Transverse colon (tissue), 4 donors: Measurements from ENCODE around the gene PLEKHJ1. TPM values are rescaled to one million over a fixed set of nuclear protein-coding genes. Genes with fewer than 3 reads are reported as not detected.

Experiments used
- DNase-seq: peaks from one replicate; pipeline ENCODE4 v3.0.0-alpha.2; 2019
- H3K27ac ChIP-seq, 4 donors: fragments of 200-600 bp; sonication (generic); 2 replicates each; pipeline ENCODE4 v1.5.1; 2016 to 2018; ENCODE audit warnings: inconsistent platforms in 4 of 4
- H3K27me3 ChIP-seq: fragments of 200-600 bp; sonication (generic); 2 replicates; pipeline ENCODE4 v1.5.1; 2017; ENCODE audit warnings: inconsistent platforms
- H3K36me3 ChIP-seq, 4 donors: fragments of 200-600 bp; sonication (generic); 2 replicates each; pipeline ENCODE4 v1.5.1; 2017 to 2019; ENCODE audit warnings: inconsistent platforms in 4 of 4
- H3K4me1 ChIP-seq, 4 donors: fragments of 200-600 bp; sonication (generic); 2 replicates each; pipeline ENCODE4 v1.5.1; 2017 to 2020; ENCODE audit warnings: inconsistent platforms in 4 of 4
- H3K4me3 ChIP-seq, 4 donors: fragments of 200-600 bp; sonication (generic); 1 replicate in 1 of 4; 2 replicates in 3 of 4; pipeline versions ENCODE4 v1.5.1 to v1.6.1; 2017 to 2019; ENCODE audit warnings: inconsistent platforms in 4 of 4
- H3K9me3 ChIP-seq, 2 donors: fragments of 200-600 bp; sonication (generic); 2 replicates each; pipeline ENCODE4 v1.5.1; 2017 to 2019; ENCODE audit warnings: inconsistent platforms in 2 of 2
- CTCF ChIP-seq, 5 experiments: fragments of 200-600 bp in 3 of 5; fragments of 450-650 bp in 2 of 5; sonication (generic) in 3 of 5; IDR thresholded peaks; 1 replicate in 2 of 5; 2 replicates in 3 of 5; pipeline ENCODE4 v1.5.1; 2016 to 2017; ENCODE audit warnings: antibody characterized with exemption in 5 of 5, inconsistent platforms in 3 of 5, mild to moderate bottlenecking in 2 of 5, moderate library complexity in 1 of 5
- EP300 ChIP-seq: sonication (generic); formaldehyde crosslinking; IDR thresholded peaks from one replicate; pipeline ENCODE4 v1.6.1; 2017; ENCODE audit warnings: antibody characterized with exemption, low read depth
- POLR2A ChIP-seq: fragments of 450-650 bp; IDR thresholded peaks from one replicate; pipeline ENCODE4 v1.6.1; 2016; ENCODE audit warnings: antibody characterized with exemption, mild to moderate bottlenecking, moderate library complexity
- POLR2AphosphoS5 ChIP-seq, 3 donors: sonication (generic); formaldehyde crosslinking; IDR thresholded peaks; one replicate each; pipeline ENCODE4 v1.6.1; 2016; ENCODE audit warnings: antibody characterized with exemption in 3 of 3
- WGBS, 2 donors: methylation state at CpG; one replicate each; pipeline ENCODE4 v1.1.5; 2018; ENCODE audit warnings: low coverage in 1 of 2; 5-methylcytosine and 5-hydroxymethylcytosine counted together
- in situ Hi-C, 4 donors: fragments of 200-750 bp; cut with MboI; loops; one replicate each; pipeline versions ENCODE4 v1.15.0 to v1.15.1; 2017; ENCODE audit warnings: low sequenced_read_pairs in 3 of 4, low pct_ligation_motif_present in 1 of 4, low pct_unique_long_range_greater_than_20kb in 1 of 4
- intact Hi-C: fragments of 100-400 bp; cut with DNase I; formaldehyde crosslinking; loops from one replicate; pipeline ENCODE4 v1.15.1; 2023; ENCODE audit warnings: low total_unique reads
- total RNA-seq, 4 donors: library from RNA; depleted of rRNA; stranded (reverse); fragments of >200 nt; gene quantifications; one replicate each; pipeline ENCODE4 v1.1.0, GENCODE V29; 2016

The PLEKHJ1 gene
- total RNA-seq, 4 donors from 2014 or later = 184 to 332 (median 254) TPM

GRCh38 chr19:2255112-2255845 is 19.1 kb upstream of the PLEKHJ1 start:
- no peak overlapping the region for H3K27ac ChIP-seq
- TF ChIP-seq CTCF (IDR thresholded peaks at IDR 0.05) (no peak), POLR2A (no peak), EP300 (no peak), POLR2AphosphoS5 (IDR thresholded peaks at IDR 0.05) (no peak)
- DNase-seq = no peak
- peaks cover 42% of the 10 kb centered on the region for H3K27me3 ChIP-seq
- in situ Hi-C loops (loop anchor here in 1 of 4 donors (25.0 kb wide), 1 partner anchor 93 kb away; the partner anchor contains the start of genes AP3D1 and DOT1L), intact Hi-C loops (no loop called here)
- no peaks in the 10 kb centered on the region for H3K9me3 ChIP-seq
- no peaks in the 10 kb centered on the region for H3K36me3 ChIP-seq
- 83 to 84% methylated on average over 2 to 7 of the region's 16 CpGs for WGBS, 2 donors
- H3K4me3 ChIP-seq = no peak overlapping the region
- peaks cover 9 to 40% (median 38%) of the 10 kb centered on the region in 4 donors for H3K4me1 ChIP-seq

GRCh38 chr19:2254064-2254872 is 18.1 kb upstream of the PLEKHJ1 start:
- Histone ChIP-seq H3K4me3 (no peak overlapping the region), H3K27me3 (peaks cover 53% of the 10 kb centered on the region), H3K27ac (no peak overlapping the region), H3K36me3 (no peaks in the 10 kb centered on the region), H3K4me1 (peaks cover 9 to 38% (median 38%) of the 10 kb centered on the region in 4 donors), H3K9me3 (no peaks in the 10 kb centered on the region)
- in situ Hi-C loops (loop anchor here in 1 of 4 donors (25.0 kb wide), 1 partner anchor 92 kb away; the partner anchor contains the start of genes AP3D1 and DOT1L), intact Hi-C loops (no loop called here)
- WGBS, 2 donors = 41 to 69% methylated on average over 9 to 20 of the region's 20 CpGs
- TF ChIP-seq POLR2A = no peak
- peak in 1 of 5 experiments; percentile 13 for TF ChIP-seq CTCF (IDR thresholded peaks at IDR 0.05)
- TF ChIP-seq EP300 = no peak
- DNase-seq = no peak

- WGBS, 2 donors = 4 to 40% methylated on average over 3 to 41 of the region's 77 CpGs
- in situ Hi-C loops (loop anchor here in 1 of 4 donors (25.0 kb wide), 1 partner anchor 91 kb away; the partner anchor contains the start of genes AP3D1 and DOT1L), intact Hi-C loops (no loop called here)
- H3K4me1 ChIP-seq = peaks cover 9 to 38% (median 38%) of the 10 kb centered on the region in 4 donors
- peak overlapping the region in 2 of 4 donors; percentile 4 to 32 for H3K4me3 ChIP-seq
- no peaks in the 10 kb centered on the region for H3K36me3 ChIP-seq
- no peaks in the 10 kb centered on the region for H3K9me3 ChIP-seq
- TF ChIP-seq POLR2AphosphoS5 (IDR thresholded peaks at IDR 0.05) (no peak), POLR2A (no peak), CTCF (IDR thresholded peaks at IDR 0.05) (no peak), EP300 (no peak)
- no peak overlapping the region for H3K27ac ChIP-seq
- no peak for DNase-seq
- H3K27me3 ChIP-seq = peaks cover 56% of the 10 kb centered on the region
Observed at GRCh38 chr19:2253106-2254063, 17.3 kb upstream of the PLEKHJ1 start.
